A549 (cell line): ENCODE results near the gene THBS3. TPM values are rescaled to one million over a fixed set of nuclear protein-coding genes. Genes with fewer than 3 reads are reported as not detected.
"Not testable (repeated sequence)": the region's sequence is repeated elsewhere in the genome, so short reads cannot be mapped to it uniquely, and the experiment has no call there.

Experiments
- ATAC-seq, 2 experiments: fragments of 200-7000 bp in 1 of 2; fragments of >200 bp in 1 of 2; cut with Nextera tagmentation in 1 of 2; cut with Tn5 transposase in 1 of 2; 3 replicates each; pipeline versions ENCODE4 v1.8.0 to v1.9.1; 2018 to 2020; ENCODE audit warnings: mild to moderate bottlenecking in 1 of 2, moderate library complexity in 1 of 2
- CTCF ChIA-PET: fragments of 300-600 bp; sonication (Branson Sonifier 250); formaldehyde crosslinking; extraction: SDS; loops from one replicate; lab custom pipeline; 2021; ENCODE audit warnings: antibody characterized with exemption, inconsistent platforms; lab: Yijun Ruan, JAX
- POLR2A ChIA-PET: fragments of 350-600 bp; formaldehyde crosslinking; extraction: SDS; loops from one replicate; lab custom pipeline; 2021; ENCODE audit warnings: antibody characterized with exemption, inconsistent platforms; lab: Yijun Ruan, JAX
- DNase-seq, 2 experiments: peaks; one replicate each; pipeline versions ENCODE4 v3.0.0 to v3.0.0-alpha.2; 2011 to 2016; ENCODE audit warnings: low read depth in 1 of 2, low spot score in 1 of 2
- FAIRE-seq: peaks from 2 replicates; lab custom pipeline; 2011; peaks lifted over from hg19 to GRCh38; lab: Jason Lieb, UNC
- H3K27ac ChIP-seq, 2 experiments: fragments of >200 bp; sonication (Bioruptor Twin); formaldehyde crosslinking; 3 replicates each; pipeline ENCODE4 v1.5.1; 2016 to 2017
- H3K4me1 ChIP-seq: fragments of >200 bp; sonication (Bioruptor Twin); formaldehyde crosslinking; 3 replicates; pipeline ENCODE4 v1.6.1; 2016
- H3K4me2 ChIP-seq: fragments of >200 bp; sonication (Bioruptor Twin); formaldehyde crosslinking; 3 replicates; pipeline ENCODE4 v1.6.1; 2016
- H3K4me3 ChIP-seq: fragments of >200 bp; sonication (Bioruptor Twin); formaldehyde crosslinking; 3 replicates; pipeline ENCODE4 v1.5.1; 2016
- H3K9me3 ChIP-seq: fragments of >200 bp; sonication (Bioruptor Twin); formaldehyde crosslinking; 3 replicates; pipeline ENCODE4 v1.6.1; 2016
- CBX2 ChIP-seq: fragments of 200-600 bp; sonication (generic); IDR thresholded peaks from 2 replicates; pipeline ENCODE4 v1.6.1; 2016; ENCODE audit warnings: low read depth, mild to moderate bottlenecking, borderline replicate concordance
- CEBPB ChIP-seq, 2 experiments: fragments of >200 bp in 1 of 2; sonication (Bioruptor Twin) in 1 of 2; formaldehyde crosslinking in 1 of 2; IDR thresholded peaks; 2 replicates each; pipeline ENCODE4 v1.6.1; 2012 to 2016
- CHD4 ChIP-seq: fragments of 200-600 bp; sonication (generic); IDR thresholded peaks from 2 replicates; pipeline ENCODE4 v1.6.1; 2016; ENCODE audit warnings: antibody characterized with exemption, mild to moderate bottlenecking, borderline replicate concordance
- ESRRA ChIP-seq: fragments of 150-350 bp; IDR thresholded peaks from 2 replicates; pipeline ENCODE4 v1.6.1; 2014; ENCODE audit warnings: mild to moderate bottlenecking, low read length, borderline replicate concordance
- FOSL2 ChIP-seq, 2 experiments: fragments of 450-650 bp in 1 of 2; fragments of >200 bp in 1 of 2; sonication (Bioruptor Twin) in 1 of 2; formaldehyde crosslinking; IDR thresholded peaks; 2 replicates each; pipeline versions ENCODE4 v1.5.0 to v1.6.1; 2016 to 2020; ENCODE audit warnings: mild to moderate bottlenecking in 1 of 2, moderate library complexity in 1 of 2
- GATA3 ChIP-seq: IDR thresholded peaks from 2 replicates; pipeline ENCODE4 v1.6.1; 2012; ENCODE audit warnings: borderline replicate concordance
- HOXB13 ChIP-seq: fragments of 250-450 bp; sonication (Bioruptor Pico); IDR thresholded peaks from 2 replicates; pipeline ENCODE4 v1.5.0; 2020; ENCODE audit warnings: low read depth, mild to moderate bottlenecking, moderate library complexity
- PHF8 ChIP-seq: fragments of 200-600 bp; sonication (generic); IDR thresholded peaks from 2 replicates; pipeline ENCODE4 v1.6.1; 2016; ENCODE audit warnings: low read depth, mild to moderate bottlenecking, antibody characterized with exemption, moderate library complexity, borderline replicate concordance
- RAD21 ChIP-seq, 2 experiments: fragments of >200 bp in 1 of 2; sonication (Bioruptor Twin) in 1 of 2; formaldehyde crosslinking in 1 of 2; IDR thresholded peaks in 1 of 2; conservative IDR thresholded peaks in 1 of 2; 2 replicates in 1 of 2; 3 replicates in 1 of 2; pipeline ENCODE4 v1.6.1; 2012 to 2018; ENCODE audit warnings: inconsistent platforms in 1 of 2
- RFX5 ChIP-seq: fragments of 450-650 bp; IDR thresholded peaks from 2 replicates; pipeline ENCODE4 v1.7.1; 2014; ENCODE audit warnings: antibody characterized with exemption, mild to moderate bottlenecking, moderate library complexity
- SMC3 ChIP-seq: fragments of >200 bp; sonication (Bioruptor Twin); formaldehyde crosslinking; IDR thresholded peaks from 3 replicates; pipeline ENCODE4 v1.6.1; 2018; ENCODE audit warnings: inconsistent platforms
- ZFP36 ChIP-seq: fragments of 450-650 bp; IDR thresholded peaks from 2 replicates; pipeline ENCODE4 v1.6.1; 2014; ENCODE audit warnings: borderline replicate concordance; ENCODE audit not compliant: partially characterized antibody
- ZNF302 ChIP-seq: fragments of 250-450 bp; sonication (Bioruptor Pico); IDR thresholded peaks from 2 replicates; pipeline ENCODE4 v1.9.0; 2021; ENCODE audit warnings: inconsistent platforms, mild to moderate bottlenecking, moderate library complexity
- WGBS: methylation state at CpG from one replicate; pipeline ENCODE4 v1.1.6; 2017; ENCODE audit errors: missing lambda C conversion rate; 5-methylcytosine and 5-hydroxymethylcytosine counted together
- polyA plus RNA-seq, 4 experiments: library from polyadenylated mRNA; depleted of rRNA in 3 of 4; stranded (reverse); fragments of >200 nt; fragmentation: RNase III in 1 of 4; extraction: RNeasy Plus Mini Kit Qiagen cat#74134 plus additional on column Dnase treatment in 1 of 4; gene quantifications; 2 replicates in 3 of 4; 3 replicates in 1 of 4; pipeline ENCODE4 v1.2.3, GENCODE V29; 2011 to 2017
- TF ChIP-seq, protein P1 (sequence below): IDR thresholded peaks from 2 replicates; pipeline ENCODE4 v1.6.1; 2012
- TF ChIP-seq, protein P2 (sequence below): fragments of >200 bp; sonication (Bioruptor Twin); formaldehyde crosslinking; IDR thresholded peaks from 3 replicates; pipeline ENCODE4 v1.5.1; 2016
- TF ChIP-seq, protein P3 (sequence below): IDR thresholded peaks from 2 replicates; pipeline ENCODE4 v1.6.1; 2012
- TF ChIP-seq, protein P4 (sequence below): IDR thresholded peaks from 2 replicates; pipeline ENCODE4 v1.6.1; 2012; ENCODE audit warnings: low read depth, borderline replicate concordance

THBS3 gene
- polyA plus RNA-seq, 2 of the 4 experiments (the other 2 are of a cell fraction): 12.1 to 13.8 TPM

DNA sequence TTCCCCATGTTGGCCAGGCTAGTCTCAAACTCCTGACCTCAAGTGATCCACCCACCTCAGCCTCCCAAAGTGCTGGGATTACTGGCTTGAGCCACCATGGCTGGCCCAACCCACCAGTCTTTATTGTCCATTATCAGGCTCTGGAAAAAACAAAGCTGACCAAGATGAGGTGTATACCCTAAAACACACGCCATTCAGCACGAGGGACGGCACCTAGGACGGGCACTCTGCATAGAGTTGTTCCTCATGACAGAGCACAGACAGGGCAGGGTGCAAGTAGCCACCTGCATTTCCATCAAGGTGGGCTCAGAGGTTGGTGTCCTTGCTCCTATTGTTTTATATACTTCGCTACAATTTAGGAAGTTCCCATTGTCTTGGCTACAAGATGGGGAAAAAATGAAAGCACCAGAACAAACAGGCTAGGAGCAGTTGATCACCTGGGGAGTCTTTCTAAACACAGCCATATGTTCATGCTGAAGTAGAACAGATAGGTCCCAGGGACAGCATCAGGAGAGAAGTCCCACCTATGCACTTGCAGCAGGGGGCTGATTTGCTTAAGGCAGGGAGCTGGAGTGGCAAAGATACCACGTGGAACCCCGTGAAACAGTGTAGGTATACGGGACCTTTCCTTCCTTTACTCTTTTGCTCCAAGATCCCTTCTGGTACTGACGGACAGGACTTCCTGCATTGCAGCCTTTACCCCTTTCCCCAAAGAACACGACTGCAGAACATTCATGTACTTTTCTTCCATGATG, 39.1 kb downstream of the THBS3 start:
- POLR2A ChIA-PET: interaction anchor here (0.5 to 1.5 kb wide), 3 partner anchors 56 to 84 kb away, joined by 3 to 6 read pairs (median 5); no protein-coding TSS in a partner anchor
- no peak for FAIRE-seq
- no peaks in the 10 kb centered on the region for H3K9me3 ChIP-seq

DNA sequence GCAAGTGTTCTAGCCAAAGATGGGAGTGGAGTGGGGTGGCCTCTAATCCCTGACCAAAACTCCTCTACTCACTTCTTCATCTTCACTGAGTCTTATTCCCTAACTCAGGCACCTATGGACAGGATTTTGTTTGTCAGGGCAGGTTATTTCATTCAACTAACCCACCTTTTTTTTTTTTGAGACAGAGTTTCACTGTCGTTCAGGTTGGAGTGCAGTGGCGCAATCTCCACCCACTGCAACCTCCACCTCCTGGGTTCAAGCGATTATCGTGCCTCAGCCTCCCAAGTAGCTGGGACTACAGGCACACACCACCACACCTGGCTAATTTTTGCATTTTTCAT, 39.6 kb downstream of the THBS3 start:
- DNase-seq, H3K9me3 ChIP-seq, FAIRE-seq, H3K4me3 ChIP-seq: not testable (repeated sequence)
- CTCF ChIA-PET: interaction anchor here (0.9 to 15.2 kb wide), 26 partner anchors 9 to 259 kb away, joined by 3 to 384 read pairs (median 8); partner anchors contain the start of genes EFNA1, EFNA4, SLC50A1 and THBS3
- POLR2A ChIA-PET: interaction anchor here (1.5 kb wide), 2 partner anchors 77 to 83 kb away, joined by 5 to 6 read pairs; no protein-coding TSS in a partner anchor
- WGBS: 48% methylated on average over 4 of the region's 4 CpGs
- TF ChIP-seq CEBPB (IDR thresholded peaks at IDR 0.05): 0 out of 4 replicates have a peak, but pooled peaks of 1 of the 2 experiments have one; percentile 9
- TF ChIP-seq, all 56 proteins: peak for 1; not testable (repeated sequence) for 55
- H3K27ac ChIP-seq, ATAC-seq: not testable (repeated sequence)
- Histone ChIP-seq H3K4me1 (peaks cover 12% of the 10 kb centered on the region), H3K4me2 (peak overlapping the region; percentile 89; the same call in 2 of the 3 replicates)

More for the DNA sequence above, 39.1 kb downstream of the THBS3 start:
- TF ChIP-seq RFX5 (no peak), ESRRA (no peak), CBX2 (no peak), GATA3 (no peak), PHF8 (no peak), ZNF302 (CRISPR knock-in tag) (no peak)
- TF ChIP-seq, protein P1, sequence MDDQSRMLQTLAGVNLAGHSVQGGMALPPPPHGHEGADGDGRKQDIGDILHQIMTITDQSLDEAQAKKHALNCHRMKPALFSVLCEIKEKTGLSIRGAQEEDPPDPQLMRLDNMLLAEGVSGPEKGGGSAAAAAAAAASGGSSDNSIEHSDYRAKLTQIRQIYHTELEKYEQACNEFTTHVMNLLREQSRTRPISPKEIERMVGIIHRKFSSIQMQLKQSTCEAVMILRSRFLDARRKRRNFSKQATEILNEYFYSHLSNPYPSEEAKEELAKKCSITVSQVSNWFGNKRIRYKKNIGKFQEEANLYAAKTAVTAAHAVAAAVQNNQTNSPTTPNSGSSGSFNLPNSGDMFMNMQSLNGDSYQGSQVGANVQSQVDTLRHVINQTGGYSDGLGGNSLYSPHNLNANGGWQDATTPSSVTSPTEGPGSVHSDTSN: no peak
- DNase-seq: no peak
- peaks cover 12% of the 10 kb centered on the region for H3K4me1 ChIP-seq
- H3K4me3 ChIP-seq: no peak overlapping the region
- no peak for ATAC-seq
- no peak overlapping the region for H3K27ac ChIP-seq
- CTCF ChIA-PET: interaction anchor here (0.9 to 15.2 kb wide), 26 partner anchors 9 to 260 kb away, joined by 3 to 384 read pairs (median 8); partner anchors contain the start of genes EFNA1, EFNA4, SLC50A1 and THBS3
- H3K4me2 ChIP-seq: no peak overlapping the region
- 86% methylated on average over 10 of the region's 10 CpGs for WGBS

DNA sequence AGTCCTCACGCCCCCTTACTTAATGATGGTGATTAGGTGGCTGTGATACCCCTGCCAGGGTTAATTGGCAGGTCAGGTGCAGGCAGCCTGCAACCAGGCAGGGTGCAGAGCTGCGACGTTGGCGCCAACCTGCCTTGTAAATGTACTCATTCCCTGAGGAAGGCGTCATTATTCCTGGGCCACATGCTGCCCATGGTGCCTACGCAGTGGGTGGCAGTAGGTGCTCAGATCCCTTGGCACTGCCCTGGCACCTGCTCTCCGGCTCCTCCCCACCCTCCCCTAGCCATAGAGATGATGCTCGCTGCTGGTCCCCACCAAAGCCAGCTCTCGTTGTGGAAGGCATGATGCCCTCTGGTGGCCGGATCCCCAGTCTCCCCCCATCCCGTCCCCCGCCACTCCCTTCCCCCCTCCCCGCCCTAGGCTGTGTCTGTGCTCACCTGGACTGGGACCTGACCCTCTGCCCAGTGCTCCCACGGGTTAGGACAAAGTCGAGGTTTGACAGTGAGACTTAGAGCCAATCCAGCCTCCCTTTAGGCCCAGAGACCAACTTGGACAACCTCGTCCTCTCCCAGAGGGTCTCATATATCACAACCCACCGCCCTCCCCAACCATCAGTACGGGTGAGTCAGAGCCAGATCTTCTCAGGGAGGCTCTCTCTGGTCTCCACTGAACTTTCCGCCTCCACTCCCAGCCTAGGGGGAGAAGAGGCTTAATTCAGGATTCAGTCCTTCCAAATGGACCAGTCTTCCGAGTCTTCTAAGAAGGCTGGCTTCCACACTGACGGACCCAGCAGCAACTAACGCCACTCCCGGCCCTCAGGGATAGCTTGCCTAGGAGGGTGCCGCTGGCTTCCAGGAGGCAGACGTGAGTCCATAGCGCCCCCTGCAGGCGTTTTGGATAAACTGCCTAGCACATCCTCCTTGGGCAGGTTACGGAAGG, 40.3 kb downstream of the THBS3 start:
- Histone ChIP-seq H3K9me3 (no peaks in the 10 kb centered on the region), H3K27ac (peak overlapping the region; percentile 62 to 81), H3K4me2 (peak overlapping the region; percentile 89), H3K4me3 (peak overlapping the region; percentile 34), H3K4me1 (peaks cover 12% of the 10 kb centered on the region)
- ChIA-PET POLR2A (interaction anchor here (1.5 kb wide), 2 partner anchors 76 to 83 kb away, joined by 5 to 6 read pairs; no protein-coding TSS in a partner anchor), CTCF (interaction anchor here (0.9 to 15.2 kb wide), 27 partner anchors 10 to 161 kb away, joined by 3 to 384 read pairs (median 8); partner anchors contain the start of genes EFNA1, EFNA3, EFNA4 and SLC50A1)
- DNase-seq (peak; percentile 77 to 91), ATAC-seq (peak; percentile 84 to 90), FAIRE-seq (peak; percentile 88)
- WGBS: 24% methylated on average over 25 of the region's 28 CpGs
- TF ChIP-seq GATA3 (no peak), SMC3 (peak; percentile 64), RAD21 (conservative IDR thresholded peaks at IDR 0.05 in 1 of 2, IDR thresholded peaks at IDR 0.05 in 1 of 2) (peak; percentile 93 to 98), ZFP36 (no peak), HOXB13 (CRISPR knock-in tag) (no peak), FOSL2 (IDR thresholded peaks at IDR 0.05) (no peak), FOSL2 (CRISPR knock-in tag; IDR thresholded peaks at IDR 0.05) (peak; percentile 49), CHD4 (peak; percentile 65; the same call in 1 of the 2 replicates)
- TF ChIP-seq, protein P2, sequence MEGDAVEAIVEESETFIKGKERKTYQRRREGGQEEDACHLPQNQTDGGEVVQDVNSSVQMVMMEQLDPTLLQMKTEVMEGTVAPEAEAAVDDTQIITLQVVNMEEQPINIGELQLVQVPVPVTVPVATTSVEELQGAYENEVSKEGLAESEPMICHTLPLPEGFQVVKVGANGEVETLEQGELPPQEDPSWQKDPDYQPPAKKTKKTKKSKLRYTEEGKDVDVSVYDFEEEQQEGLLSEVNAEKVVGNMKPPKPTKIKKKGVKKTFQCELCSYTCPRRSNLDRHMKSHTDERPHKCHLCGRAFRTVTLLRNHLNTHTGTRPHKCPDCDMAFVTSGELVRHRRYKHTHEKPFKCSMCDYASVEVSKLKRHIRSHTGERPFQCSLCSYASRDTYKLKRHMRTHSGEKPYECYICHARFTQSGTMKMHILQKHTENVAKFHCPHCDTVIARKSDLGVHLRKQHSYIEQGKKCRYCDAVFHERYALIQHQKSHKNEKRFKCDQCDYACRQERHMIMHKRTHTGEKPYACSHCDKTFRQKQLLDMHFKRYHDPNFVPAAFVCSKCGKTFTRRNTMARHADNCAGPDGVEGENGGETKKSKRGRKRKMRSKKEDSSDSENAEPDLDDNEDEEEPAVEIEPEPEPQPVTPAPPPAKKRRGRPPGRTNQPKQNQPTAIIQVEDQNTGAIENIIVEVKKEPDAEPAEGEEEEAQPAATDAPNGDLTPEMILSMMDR: peak; percentile 94
- TF ChIP-seq, protein P3, sequence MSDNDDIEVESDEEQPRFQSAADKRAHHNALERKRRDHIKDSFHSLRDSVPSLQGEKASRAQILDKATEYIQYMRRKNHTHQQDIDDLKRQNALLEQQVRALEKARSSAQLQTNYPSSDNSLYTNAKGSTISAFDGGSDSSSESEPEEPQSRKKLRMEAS: peak; percentile 43; the same call in 1 of the 2 replicates
- TF ChIP-seq, protein P4, sequence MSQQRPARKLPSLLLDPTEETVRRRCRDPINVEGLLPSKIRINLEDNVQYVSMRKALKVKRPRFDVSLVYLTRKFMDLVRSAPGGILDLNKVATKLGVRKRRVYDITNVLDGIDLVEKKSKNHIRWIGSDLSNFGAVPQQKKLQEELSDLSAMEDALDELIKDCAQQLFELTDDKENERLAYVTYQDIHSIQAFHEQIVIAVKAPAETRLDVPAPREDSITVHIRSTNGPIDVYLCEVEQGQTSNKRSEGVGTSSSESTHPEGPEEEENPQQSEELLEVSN: no peak
